Measurements from ENCODE around the gene LRRC74B.
"Not testable (repeated sequence)": the region's sequence is repeated elsewhere in the genome, so short reads cannot be mapped to it uniquely, and the experiment has no call there.

Gene LRRC74B

DNA sequence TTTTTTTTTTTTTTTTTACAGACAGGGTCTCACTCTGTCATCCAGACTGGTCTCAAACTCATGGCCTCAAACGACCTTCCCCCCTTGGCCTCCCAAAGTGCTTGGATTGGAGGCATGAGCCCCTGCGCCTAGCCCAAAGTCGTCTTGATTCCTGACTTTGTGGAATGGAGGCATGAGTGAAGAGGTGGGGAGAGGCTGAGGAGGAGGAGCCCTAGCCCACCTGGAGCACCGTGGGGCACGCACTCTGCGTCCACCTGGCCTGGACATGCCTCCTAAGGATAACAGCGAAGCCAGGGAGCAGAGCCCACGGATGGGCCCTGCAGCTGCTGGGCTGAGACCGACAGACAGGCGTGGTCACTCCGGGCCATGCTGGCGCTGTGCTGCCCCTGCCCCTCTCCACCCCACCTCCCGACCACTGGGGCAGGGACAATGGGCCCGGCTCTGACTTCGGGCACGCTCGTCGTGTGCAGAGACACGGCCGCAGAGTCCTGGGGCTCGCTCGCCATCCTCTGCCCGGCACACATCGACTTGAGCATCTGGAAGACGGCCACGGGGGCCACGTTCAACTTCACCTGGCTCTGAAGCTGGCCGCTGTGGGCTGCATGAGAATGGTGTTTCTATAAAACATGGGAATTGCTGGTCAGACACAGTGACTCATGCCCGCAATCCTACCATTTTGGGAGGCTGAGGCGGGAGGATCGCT lies 34.8 kb downstream of the LRRC74B start:
- no peak for DNase-seq

DNA sequence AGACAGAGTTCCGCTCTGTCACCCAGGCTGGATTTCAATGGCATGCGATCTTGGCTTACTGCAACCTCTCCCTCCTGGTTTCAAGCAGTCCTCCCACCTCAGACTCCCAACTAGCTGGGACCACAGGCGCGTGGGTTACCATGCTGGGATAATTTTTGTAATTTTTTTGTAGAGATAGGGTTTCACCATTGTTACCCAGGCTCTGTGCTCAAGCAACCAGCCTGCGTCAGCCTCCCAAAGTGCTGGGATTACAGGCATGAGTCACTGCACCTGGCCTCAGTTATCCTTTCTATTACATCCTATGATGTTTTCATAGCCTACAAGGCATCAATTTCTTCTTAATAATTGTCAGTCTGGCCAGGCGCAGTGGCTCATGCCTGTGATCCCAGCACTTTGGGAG lies 36.5 kb downstream of the LRRC74B start:
- DNase-seq = no peak

DNA sequence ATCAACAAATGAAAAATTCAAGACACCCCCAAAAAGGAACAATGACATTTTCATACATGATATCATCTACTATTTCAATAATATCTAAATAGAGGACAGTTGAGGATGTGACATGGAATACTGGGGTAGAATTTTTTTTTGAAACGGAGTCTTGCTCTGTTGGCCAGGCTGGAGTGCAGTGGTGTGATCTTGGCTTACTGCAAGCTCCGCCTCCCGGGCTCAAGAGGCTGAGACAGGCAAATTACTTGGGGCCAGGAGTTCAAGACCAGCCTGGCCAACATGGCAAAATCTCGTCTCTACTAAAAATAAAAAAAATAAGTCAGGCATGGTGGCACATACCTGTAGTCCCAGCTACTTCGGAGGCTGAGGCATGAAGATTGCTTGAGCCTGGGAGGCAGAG lies 41.4 kb downstream of the LRRC74B start:
- no peak for DNase-seq

DNA sequence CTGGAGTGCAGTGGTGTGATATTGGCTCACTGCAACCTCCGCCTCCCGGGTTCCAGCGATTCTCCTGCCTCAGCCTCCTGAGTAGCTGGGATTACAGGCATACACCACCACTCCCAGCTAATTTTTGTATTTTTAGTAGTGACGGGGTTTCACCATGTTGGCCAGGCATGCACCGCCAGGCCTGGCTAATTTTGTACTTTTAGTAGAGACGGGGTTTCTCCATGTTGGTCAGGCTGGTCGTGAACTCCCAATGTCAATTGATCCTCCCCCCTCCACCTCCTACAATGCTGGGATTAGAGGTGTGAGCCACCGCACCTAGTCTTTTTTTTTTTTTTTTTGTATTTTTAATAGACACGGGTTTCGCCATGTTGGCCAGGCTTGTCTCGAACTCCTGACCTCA lies 42.2 kb downstream of the LRRC74B start:
- DNase-seq = not testable (repeated sequence)

DNA sequence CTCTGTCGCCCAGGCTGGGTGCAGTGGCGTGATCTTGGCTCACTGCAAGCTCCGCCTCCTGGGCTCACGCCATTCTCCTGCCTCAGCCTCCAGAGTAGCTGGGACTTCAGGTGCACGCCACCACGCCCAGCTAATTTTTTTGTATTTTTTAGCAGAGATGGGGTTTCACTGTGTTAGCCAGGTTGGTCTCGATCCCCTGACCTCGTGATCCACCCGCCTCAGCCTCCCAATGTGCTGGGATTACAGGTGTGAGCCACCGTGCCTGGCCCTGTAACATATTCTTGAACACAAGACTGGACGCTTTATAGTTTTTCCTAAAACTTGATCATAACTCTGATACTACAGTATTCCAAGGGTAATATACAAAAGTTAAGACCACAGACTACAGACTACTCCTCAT lies 45.5 kb downstream of the LRRC74B start:
- not testable (repeated sequence) for DNase-seq

DNA sequence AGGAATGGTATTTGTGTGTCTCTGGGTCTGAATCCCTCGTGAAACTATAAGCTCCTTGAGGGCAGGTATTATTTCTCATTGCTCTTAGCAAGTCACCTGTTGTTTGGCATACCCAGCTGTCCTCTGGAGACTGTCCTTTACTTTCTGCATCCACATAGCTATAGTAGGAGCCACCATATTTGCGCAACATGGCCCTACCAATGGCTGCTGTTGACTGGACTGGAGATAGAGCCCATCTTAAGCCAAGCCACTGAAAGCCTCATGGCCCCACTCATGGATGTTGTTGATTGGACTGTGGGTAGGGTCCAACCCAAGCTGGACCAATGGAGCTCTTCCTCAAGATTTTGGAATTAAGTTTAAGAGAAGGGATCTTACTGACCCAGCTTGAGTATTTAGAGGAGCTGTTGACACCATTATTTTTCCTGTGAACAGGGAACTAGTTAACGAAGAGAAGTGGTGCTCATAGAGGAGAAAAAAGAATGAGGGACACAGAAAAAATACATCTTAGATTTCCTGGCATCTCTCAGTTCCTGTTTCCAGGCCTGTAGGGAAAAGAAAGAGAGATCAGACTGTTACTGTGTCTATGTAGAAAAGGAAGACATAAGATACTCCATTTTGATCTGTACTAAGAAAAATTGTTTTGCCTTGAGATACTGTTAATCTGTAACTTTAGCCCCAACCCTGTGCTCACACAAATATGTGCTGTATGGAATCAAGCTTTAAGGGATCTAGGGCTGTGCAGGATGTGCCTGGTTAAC lies 47.2 kb downstream of the LRRC74B start:
- no peak for DNase-seq

DNA sequence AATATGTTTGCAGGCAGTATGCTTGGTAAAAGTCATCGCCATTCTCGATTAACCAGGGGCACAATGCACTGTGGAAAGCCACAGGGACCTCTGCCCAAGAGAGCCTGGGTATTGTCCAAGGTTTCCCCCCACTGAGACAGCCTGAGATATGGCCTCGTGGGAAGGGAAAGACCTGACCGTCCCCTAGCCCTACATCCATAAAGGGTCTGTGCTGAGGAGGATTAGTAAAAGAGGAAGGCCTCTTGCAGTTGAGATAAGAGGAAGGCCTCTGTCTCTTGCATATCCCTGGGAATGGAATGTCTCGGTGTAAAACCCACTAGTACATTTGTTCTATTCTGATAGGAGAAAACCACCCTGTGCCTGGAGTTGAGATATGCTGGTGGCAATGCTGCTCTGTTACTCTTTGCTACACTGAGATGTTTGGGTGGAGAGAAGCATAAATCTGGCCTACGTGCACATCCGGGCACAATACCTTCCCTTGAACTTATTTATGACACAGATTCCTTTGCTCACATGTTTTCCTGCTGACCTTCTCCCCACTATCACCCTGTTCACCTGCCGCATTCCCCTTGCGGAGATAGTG lies 47.9 kb downstream of the LRRC74B start:
- not testable (repeated sequence) for DNase-seq

DNA sequence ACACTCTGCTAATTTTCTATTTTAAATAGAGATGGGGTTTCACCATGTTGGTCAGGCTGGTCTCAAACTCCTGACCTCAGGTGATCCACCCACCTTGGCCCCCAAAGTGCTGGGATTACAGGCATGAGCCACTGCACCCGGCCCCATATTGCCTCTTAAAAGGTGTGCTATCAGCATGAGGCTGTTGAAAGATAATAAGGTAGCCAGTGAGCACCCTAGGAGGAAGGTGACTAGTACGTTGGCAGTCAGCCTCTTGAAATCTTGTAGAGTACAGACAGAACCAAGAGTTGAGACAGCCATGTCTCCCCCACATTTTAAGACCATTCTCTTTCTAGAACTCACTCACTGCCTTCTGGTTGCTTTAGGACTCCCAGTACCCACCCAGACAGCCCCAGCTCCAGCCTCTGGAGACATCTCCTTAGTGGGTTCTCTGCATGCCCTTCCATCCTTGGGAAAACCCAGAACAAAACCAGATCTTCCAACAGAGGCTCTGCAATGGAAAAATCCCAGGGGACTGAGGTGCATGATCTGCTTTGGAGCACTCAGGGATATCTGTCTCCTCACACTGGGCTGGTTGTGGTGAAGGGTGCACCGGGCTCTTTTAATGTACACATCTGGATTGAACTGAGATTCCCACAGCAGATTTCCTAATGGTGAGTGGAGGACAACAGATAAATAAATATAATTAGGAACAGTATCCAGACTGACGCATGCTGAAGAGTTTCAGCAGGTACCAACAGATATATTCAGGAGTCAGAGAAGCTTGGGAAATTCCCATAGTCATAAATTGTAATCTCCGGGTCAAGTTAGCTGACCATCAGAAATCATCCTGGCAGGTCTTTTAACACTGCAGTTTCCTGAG lies 49.4 kb downstream of the LRRC74B start:
- no peak for DNase-seq

DNA sequence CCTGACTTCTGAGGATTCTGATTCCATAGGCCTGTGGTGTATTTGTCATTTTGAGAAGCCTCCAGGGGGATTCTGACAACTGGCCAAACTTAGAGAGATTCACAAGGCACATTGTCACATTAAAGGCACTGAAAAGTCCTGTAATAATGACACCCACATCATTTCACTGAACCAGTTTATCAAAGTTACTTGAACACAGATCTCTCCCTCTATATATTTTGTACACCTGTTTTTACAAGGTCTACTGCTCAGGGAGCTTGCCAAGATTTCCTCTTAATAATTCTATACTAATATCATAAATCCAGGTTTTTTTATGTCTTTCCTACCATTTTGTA lies 50.0 kb downstream of the LRRC74B start:
- no peak for DNase-seq

DNA sequence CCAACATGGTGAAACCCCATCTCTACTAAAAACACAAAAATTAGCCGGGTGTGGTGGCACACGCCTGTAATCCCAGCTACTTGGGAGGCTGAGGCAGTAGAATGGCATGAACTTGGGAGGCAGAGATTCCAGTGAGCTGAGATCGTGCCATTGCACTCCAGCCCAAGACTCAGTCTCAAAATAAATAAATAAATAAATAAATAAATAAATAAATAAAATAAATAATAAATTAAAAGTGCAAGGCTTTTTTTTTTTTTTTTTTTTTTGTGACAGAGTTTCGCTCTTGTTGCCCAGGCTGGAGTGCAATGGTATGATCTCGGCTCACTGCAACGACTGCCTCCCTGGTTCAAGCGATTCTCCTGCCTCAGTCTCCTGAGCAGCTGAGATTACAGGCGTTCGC lies 51.1 kb downstream of the LRRC74B start:
- DNase-seq = not testable (repeated sequence)

DNA sequence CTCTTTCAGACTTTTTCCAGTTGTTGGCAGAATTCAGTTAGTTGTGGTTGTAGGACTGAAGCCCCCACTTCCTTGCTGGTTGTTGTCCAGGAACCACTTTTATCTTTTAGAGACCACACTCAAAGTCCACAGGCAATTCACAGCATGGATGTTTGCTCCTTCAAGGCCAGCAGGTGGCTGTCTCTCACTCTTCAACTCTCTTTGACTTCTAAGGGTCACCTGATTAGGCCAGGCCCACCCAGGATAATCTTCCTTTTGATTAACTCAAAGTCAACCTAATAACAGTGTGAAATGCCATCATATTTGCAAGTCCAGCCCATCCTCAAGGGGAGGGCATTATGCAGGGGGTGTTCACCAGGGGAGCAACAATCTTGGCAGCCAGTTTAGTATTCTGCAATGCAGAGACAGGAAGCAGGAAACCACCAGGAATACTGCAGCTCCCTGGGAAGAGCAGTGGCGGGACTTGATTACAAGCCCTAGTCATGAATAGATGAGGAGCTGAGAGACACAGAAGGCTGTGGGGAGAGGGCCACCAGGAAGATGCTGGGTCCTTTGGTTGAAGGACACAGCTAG lies 52.4 kb downstream of the LRRC74B start:
- DNase-seq = no peak

DNA sequence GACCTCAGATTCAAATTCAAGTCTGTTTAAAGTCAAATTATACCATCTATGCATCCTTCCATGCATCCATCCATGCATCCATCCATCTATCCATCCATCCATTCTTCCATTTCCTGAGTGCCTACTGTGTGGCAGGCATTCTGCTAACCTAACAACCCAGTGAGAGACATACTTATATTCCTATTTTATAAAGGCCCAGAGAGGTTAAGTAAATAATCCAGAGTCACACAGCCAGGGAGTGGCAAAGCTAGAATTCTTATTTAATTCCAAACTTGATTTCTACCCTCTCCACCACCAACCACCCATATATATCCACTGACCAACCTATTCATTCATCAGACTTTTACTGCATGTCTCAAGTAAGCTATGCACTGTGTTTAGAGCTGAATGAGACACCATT lies 53.8 kb downstream of the LRRC74B start:
- no peak for DNase-seq

DNA sequence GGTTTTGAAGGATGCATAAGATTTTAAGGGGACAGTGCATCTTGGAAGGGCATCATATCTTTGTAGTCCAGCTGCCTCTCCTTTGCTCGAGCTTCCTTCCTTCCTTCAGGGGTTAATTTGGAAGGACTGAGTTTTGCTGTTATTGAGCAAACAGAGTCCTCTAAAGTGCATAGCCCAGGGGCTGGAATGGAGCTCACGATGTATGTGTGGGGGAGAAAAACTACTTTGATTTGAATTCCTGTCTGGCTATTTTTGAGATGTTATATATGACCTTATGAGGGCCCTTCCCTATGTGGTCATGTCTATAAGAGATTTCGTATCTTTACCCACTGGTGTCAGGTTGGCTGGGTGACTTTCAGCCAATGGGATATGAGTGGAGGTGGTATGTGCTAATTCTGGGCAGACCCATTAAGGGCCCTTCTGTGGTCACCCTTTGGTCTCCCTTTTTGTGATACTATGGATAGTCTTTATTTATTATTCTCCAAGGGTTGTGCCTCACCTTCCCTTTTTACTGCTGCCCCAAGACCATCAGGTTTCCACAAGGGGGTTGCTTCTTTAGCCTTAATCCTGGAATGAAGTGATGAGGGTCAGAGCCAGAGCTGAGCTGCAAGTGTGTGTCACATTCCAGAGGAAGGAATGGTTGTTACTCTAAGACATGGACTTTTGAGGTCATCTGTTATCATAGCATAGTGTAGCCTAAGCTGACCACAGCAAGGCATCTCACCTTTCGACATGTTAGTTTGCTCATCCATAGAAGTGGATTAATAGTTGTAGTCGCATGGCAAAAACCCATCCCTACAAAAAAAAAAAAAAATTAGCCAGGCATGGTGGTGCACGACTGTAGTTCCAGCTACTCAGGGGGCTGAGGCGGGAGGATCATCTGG lies 54.6 kb downstream of the LRRC74B start:
- no peak for DNase-seq

DNA sequence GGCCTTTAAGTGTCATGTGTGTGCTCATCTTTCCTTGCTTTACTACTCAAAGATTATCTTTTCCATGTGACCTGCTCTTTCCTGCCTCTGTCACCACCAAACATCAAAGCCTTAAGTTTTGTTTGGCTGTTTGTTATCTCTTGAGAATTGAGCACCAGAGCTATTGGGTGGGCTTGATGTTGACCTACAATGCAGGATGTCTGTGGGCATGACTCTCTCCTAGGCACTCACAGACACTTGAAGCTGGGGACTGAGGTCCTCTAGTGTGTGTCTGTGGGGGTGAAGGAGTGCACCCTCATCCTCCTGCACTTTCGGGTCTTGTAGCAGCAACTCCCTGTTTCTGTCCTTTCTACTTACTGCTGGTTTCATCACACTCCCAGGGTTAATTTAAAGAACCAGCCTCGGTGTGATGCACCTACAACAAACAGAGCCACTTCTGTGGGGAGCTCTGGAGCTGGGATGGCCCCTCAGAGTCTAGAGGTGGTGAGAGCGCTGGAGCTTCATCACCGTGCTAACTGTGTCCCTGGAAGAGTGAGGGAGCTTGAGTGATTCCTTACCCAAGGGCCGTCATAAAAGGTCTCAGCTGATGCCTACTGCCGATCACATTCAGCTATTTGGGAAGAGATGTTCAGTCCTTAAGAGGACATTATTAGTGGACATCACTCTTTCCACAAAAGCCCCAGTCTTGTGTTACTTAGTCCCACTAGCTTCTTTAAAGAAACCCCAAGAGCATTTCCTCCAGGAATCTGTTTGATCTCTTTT lies 56.3 kb downstream of the LRRC74B start:
- DNase-seq = no peak

DNA sequence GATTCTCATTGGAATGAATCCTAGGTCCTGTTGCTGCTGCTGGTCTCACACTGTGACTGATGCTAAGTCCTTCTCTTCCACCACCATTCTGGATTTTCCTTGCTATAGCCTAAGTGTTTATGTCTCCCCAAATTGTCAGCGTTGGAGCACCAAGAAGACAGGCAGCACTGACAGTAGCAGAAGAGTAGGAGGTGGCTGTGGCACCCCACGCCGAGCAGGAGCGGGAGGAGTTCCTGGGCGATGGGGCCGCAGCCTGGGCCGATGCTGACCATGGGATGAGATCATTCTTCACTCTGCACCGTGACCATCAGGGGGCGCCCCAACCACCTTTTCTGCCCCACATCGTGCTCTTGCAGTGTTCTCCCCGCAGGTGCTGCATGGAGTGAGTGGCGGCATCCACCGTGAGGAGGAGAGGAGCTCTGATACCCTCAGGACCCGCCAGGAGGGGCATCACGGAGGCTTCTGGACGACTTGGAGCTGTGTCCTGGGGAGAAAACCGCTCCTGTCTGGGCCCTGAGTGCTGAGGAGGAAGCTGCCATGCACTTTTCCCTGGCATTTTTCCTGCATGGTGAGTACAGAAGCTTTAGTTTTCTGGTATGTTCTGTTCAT lies 57.0 kb downstream of the LRRC74B start:
- DNase-seq = peak; percentile 37

DNA sequence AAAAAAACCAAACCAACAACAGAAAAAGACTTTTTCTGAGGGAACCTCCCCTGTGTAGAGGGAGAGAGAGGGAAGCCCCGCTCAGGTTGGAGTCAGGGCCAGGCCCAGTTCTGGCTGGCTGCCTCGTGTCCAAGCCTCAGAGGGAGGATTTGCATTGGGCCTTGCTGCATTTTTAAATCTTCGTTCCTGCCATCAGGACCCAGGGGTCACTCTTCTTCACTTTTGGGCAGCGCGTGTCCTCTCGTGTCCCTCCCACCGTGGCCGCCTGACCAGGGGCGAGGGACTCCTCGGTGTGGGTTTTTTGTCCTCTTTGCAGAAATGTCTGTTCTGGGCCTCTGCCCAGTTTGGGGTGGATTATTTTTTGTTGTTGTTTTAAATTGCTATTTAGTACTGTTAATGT lies 57.9 kb downstream of the LRRC74B start:
- no peak for DNase-seq

DNA sequence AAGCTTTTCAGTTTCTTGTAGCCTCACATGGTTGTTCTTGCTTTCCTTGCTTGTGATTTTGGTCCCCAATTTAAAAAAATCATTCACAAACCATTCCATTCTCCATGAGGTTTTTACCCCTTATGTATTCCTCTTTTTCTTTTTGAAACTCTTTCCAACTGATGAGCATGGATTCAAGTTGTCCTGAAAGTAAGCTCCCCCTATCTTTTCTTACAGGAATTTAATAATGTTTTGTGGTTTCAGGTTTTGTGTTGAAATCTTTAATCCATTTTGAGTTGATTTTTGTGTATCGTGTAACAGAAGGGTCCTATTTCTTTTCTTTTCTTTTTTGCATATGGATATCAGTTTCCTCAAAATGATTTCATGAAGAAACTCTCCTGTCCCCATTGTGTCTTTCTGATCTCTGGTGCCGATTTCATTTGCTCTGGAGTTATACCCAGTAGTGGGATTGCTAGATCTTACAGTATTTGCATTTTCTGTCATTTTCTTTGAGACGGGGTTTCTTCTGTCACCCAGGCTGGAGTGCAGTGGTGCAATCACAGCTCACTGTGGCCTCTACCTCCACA lies 58.5 kb downstream of the LRRC74B start:
- DNase-seq = no peak

DNA sequence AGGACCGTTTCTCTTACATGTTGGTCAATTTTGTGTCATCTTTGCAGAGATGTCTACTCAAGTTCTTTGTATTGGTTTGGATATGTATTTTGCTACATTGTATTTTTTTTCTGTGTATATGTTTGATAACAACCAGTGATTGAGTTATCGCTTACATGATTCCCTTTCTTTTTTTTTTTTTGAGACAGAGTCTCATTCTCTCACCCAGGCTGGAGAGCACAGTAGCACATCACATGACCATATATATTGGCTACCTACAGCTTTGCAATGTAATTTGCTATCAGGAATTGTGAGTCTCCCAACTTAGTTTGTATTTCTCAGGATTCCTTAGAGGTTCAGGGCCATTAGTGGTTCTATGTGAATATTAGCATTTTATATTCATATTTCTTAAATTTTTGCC lies 59.5 kb downstream of the LRRC74B start:
- no peak for DNase-seq

DNA sequence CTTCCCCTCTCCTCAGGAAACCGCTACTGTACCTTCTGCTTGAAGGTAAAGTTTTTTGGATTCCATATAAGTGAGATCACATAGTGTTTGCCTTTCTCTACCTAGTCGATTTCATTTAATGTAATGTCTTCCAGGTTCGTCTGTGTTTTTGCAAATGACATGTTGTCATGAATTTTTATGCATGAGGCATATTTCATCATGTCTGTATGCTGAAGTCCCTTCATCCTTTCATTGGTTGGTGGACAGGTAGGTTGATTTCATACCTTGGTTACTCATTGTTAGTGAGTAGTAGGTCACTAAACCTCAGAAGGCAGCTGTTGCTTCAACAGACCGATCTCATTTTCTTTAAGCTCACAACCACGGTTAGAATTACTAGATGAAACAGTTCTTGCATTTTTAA lies 60.3 kb downstream of the LRRC74B start:
- DNase-seq = no peak

DNA sequence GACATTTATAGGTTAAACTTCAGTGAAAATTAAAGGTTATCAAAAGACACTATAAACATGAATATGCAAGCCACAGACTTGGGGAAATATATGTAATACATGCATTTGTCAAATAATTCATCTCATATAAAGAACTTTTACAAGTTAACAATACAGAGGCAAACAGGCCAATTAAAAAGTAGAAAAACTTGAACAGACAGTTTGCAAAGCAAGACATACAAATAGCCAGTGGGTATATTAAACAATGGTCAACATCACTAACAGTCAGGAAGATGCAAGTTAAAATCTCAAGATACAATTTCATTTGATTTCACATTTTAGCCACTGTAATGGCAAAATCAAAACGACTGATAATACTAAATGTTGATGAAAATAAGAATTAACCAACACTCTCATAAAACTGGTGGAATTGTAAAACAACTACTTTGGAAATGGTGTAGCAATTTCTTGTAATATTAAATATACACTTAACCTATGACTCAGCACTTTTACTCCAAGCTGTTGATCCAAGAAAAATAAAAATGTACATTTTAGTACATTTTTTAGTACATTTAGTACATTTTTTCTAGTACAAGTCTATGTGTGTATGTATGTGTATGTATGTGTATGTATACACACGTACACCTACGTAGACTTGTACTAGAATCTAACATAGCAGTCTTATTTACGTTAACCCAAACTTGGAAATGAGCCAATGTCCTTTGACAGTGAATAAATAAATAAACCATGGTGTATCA lies 62.8 kb downstream of the LRRC74B start:
- no peak for DNase-seq
